GM18498 (cell line): ENCODE data around the gene TMPRSS11B.
"Not testable (repeated sequence)": the region's sequence is repeated elsewhere in the genome, so short reads cannot be mapped to it uniquely, and the experiment has no call there.

Experiments used
- ATAC-seq: cut with Tn5 transposase; IDR thresholded peaks from one replicate; pipeline ENCODE4 v1.9.1; 2021; ENCODE audit warnings: mild to moderate bottlenecking, moderate library complexity; ENCODE audit not compliant: unreplicated experiment

The TMPRSS11B gene, protein sequence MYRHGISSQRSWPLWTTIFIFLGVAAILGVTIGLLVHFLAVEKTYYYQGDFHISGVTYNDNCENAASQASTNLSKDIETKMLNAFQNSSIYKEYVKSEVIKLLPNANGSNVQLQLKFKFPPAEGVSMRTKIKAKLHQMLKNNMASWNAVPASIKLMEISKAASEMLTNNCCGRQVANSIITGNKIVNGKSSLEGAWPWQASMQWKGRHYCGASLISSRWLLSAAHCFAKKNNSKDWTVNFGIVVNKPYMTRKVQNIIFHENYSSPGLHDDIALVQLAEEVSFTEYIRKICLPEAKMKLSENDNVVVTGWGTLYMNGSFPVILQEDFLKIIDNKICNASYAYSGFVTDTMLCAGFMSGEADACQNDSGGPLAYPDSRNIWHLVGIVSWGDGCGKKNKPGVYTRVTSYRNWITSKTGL

GRCh38 chr4:68245594-68245993 is at the start of gene TMPRSS11B:
TSS of gene TMPRSS11B (minus strand) at chr4:68245694. CDS start at chr4:68245558, 136 bp downstream.
- ATAC-seq, result no peak

GRCh38 chr4:68291256-68291655 is 45.8 kb upstream of the TMPRSS11B start:
- ATAC-seq, result no peak

- no peak for ATAC-seq
Measured at GRCh38 chr4:68288393-68288740, 42.9 kb upstream of the TMPRSS11B start.

DNA sequence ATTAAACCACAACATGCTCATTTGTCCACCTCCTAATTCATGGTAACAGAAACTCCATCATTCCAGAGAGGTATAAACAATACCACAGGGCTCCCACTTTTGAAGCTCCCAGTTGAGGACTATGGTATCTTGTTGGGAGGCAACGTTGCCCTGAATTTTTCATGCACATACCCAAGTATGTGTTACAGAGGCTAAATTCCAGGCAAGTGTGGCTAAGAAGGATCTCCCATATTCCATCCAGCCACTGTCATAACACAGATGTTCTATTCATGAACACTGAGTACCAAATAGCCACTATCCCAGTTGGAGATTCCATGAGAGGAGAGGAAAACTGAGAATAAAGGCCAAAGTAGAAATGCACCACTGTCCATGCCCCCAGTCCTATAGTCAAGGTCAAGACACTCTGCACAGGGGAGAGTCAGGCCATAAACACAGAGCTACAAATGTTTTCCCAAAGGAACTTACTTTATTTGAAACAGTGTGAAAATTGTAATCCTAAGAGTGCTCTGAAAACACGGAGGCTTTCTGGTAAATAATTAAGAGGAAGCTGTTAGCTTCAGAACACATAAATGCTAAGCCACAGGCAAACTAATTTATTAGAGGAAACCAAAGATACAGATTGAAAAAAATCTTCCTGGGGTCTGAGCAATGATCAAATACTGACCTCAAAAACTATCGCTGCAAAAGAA is 42.4 kb upstream of the TMPRSS11B start:
- ATAC-seq, result no peak

DNA sequence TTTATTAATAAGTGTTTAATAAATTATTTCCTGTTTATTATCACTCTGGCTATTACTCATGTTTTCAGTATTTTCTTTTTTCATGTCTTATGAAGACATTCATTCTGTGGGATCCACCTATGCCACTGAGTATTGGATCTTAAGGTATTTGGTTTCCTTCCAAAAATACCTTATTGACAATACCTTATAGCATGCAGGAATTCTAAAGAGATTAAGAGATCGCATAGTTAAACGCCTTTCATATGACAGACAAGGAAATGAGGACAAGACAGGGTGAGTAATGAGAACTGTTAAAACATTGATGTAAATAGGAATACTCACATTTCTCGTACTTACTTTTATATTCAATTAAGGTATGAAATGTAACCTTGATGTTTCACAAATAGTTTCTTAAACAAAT is 38.2 kb upstream of the TMPRSS11B start:
- ATAC-seq, result no peak

DNA sequence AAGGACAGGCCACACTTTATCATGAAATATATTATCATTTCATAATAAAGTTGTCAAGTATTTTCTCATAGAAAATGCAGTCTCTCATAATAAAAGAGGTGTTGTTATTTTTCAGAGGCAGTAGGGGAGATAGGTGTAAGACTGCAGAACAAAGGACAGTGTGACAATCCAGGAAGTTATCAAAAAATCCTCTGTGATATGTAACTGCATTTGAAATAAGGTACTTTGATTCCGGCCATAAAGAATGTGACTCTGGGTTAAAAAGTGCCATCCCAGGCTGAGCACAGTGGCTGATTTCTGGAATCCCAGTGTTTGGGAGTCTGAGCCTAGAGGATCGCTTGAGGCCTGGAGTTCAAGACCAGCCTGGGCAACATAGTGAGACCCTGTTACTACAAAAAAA is 37.6 kb upstream of the TMPRSS11B start:
- ATAC-seq, result no peak

DNA sequence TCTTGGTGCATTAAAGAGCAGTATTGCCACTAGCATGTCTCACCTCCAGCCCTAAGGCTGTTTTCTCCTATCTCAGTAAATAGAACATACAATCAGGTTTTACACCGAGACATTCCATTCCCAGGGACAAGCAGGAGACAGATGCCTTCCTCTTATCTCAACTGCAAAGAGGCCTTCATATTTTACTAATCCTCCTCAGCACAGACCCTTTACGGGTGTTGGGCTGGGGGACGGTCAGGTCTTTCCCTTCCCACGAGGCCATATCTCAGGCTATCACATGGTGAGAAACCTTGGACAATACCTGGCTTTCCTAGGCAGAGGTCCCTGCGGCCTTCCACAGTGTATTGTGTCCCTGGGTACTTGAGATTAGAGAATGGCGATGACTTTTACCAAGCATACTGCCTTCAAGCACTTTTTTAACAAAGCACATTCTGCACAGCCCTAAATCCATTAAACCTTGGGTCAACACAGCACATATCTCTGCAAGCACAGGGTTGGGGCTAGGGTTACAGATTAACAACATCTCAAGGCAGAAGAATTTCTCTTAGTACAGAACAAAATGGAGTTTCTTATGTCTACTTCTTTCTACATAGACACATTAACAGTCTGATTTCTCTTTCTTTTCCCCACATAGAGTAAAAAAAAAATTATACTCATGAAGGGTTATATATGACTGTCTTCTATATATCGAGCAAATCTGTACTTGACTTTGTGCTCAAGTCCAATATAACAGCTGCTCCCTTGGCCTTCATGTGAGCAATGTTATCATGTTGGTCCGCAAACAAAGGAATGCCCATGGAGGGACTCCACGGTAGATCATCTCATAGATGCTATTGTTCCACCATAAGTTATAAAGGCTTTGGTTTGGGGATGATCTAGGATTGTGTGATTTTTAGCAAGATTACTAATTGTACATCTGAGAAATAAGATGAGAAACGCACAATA is 36.6 kb upstream of the TMPRSS11B start:
- not testable (repeated sequence) for ATAC-seq

GRCh38 chr4:68278029-68278428 is 32.5 kb upstream of the TMPRSS11B start:
- ATAC-seq, result no peak

DNA sequence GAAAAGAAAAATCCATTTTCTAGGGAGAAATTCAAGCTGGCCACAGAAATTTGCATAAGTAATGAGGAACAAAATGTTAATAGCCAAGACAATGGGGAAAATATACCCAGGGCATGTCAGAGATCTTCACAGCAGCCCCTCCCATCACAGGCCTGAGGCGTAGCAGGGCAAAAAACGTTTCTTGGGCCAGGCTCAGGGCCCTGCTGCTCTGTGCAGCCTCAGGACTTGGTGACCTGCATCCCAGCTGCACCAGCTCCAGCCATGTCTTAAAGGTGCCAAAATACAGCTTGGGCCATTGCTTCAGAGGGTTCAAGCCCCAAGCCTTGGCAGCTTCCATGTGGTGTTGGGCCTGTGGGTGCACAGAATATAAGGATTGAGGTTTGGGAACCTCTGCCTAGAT is 32.1 kb upstream of the TMPRSS11B start:
- ATAC-seq, result no peak

DNA sequence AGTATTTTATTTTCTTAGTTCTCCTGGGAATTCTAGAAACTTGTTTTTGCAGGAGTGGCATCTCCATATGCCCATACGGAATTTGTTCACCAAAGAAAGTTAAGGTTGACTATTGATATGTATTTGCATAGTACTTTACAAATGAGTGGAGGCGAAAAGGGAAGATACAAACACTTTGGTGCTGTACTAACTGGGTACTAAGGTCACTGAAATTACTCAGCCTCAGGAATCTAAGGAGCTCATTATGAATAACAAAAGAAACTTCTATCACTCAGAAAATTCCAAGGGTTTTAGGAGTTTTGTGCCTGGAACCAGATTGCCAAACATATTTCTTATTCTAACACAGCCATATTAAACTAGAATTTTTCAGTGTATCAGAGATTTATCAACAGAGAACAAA is 27.4 kb upstream of the TMPRSS11B start:
- peak; percentile 43 for ATAC-seq

GRCh38 chr4:68272380-68272779 is 26.9 kb upstream of the TMPRSS11B start:
- peak; percentile 50 for ATAC-seq

DNA sequence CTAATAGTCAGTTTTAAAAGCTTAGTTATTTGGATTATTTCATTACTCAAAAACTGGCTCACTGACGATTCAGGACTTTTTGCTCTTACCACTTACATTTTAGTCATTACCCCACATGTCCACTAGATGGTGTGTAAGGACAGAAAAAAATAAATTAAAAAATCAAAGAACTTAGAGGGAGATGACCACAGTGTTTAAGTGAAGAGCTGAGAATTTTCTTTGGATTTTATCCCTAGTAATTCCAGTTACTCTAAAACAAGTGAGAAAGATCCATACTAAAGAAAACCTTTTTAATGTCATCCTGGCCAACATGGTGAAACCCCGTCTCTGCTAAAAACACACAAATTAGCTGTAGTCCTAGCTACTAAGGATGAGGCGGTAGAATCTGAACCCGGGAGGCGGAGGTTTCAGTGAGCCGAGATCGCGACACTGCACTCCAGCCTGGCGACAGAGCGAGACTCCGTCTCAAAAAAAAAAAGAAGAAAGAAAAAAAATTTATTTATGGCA is 26.4 kb upstream of the TMPRSS11B start:
- peak; percentile 68 for ATAC-seq

GRCh38 chr4:68267433-68267944 is 22.0 kb upstream of the TMPRSS11B start:
- no peak for ATAC-seq

GRCh38 chr4:68264875-68265565 is 19.5 kb upstream of the TMPRSS11B start:
- no peak for ATAC-seq

- no peak for ATAC-seq
Measured at GRCh38 chr4:68259191-68259590, 13.7 kb upstream of the TMPRSS11B start.

GRCh38 chr4:68257719-68258118 is 12.2 kb upstream of the TMPRSS11B start:
- ATAC-seq, result no peak

DNA sequence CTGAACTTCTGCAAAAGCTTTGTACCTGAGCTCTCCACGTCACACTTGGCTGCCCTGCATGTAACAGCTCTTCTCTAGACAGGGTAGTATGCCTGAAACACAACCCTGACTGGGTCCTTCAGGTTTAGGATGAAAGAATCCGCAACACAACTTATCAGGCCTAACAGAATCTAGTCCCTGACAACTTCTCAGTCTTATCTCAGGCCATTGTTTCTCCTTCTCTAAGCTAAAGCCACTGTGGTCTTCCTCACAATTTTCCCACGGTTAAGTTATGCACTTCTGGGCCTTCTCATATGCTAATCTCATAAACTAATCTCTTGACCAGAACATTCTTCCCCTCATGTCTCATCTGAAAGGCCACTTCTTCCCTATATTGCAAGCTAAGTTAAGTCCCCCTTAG is 10.8 kb upstream of the TMPRSS11B start:
- no peak for ATAC-seq

- no peak for ATAC-seq
Measured at GRCh38 chr4:68250151-68250930, 4.8 kb upstream of the TMPRSS11B start.

DNA sequence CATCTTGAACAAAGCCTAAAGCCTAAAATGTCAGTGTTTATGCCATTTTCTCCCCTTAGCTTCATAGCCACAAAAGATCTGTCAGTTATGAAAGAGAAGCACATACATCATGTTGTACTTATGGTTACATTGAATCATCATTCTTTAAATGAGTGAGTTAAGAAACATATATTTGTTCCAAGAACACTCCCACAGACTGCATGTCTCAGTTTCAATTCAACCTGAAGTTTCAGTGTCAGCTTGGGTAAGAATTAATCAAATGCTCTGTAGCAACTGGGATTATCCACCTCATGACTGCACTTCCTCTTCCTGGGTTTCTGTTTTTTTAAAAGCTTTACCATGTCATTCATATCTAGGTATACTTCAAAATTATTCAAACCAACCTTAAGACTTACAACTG is 3.9 kb upstream of the TMPRSS11B start:
- peak; percentile 84 for ATAC-seq
